ENCODE measurements around the gene SAMD10.

SAMD10 gene

GRCh38 chr20:63982937-63983336, 3.5 kb upstream of the SAMD10 start:
- H4K20me1 ChIP-seq (ENCODE audit: insufficient read depth, low read length) = no peaks in the 10 kb centered on the region
- peaks cover 10% of the 10 kb centered on the region for H3K4me1 ChIP-seq (ENCODE audit: low read length)
- H3K27ac ChIP-seq (ENCODE audit: low read length) = no peak overlapping the region
- TF ChIP-seq CTCF (IDR thresholded peaks at IDR 0.05; ENCODE audit: low read length) (no peak), EZH2 (optimal IDR thresholded peaks at IDR 0.05; ENCODE audit: low read depth, low read length) (no peak), EZH2phosphoT487 (IDR thresholded peaks at IDR 0.05; ENCODE audit: low read length) (no peak)
- H3K4me3 ChIP-seq (ENCODE audit: low read length) = no peak overlapping the region
- no peak overlapping the region for H3K4me2 ChIP-seq (ENCODE audit: low read depth, low read length)
- no peaks in the 10 kb centered on the region for H3K9me3 ChIP-seq (replicated peaks; ENCODE audit: insufficient read depth, low read length)
- no peak overlapping the region for H2AFZ ChIP-seq (ENCODE audit: low read length)
- H3K36me3 ChIP-seq (replicated peaks; ENCODE audit: insufficient read depth, low read length) = 0 out of 2 replicates have a peak, but pooled peaks cover 5% of the 10 kb centered on the region
- no peaks in the 10 kb centered on the region for H3K9me2 ChIP-seq (replicated peaks; ENCODE audit: insufficient read depth, low read length)
- peaks cover 17% of the 10 kb centered on the region for H3F3A ChIP-seq (ENCODE audit: insufficient read depth, low read length)
- DNase-seq = no peak
- no peak overlapping the region for H3K9ac ChIP-seq (ENCODE audit: low read length)
- peaks cover 34% of the 10 kb centered on the region for H3K79me2 ChIP-seq (ENCODE audit: low read length)
- H3K27me3 ChIP-seq (replicated peaks; ENCODE audit: insufficient read depth, low read length) = no peaks in the 10 kb centered on the region

GRCh38 chr20:63980806-63981728, 1.6 kb upstream of the SAMD10 start, which contains the start of gene PRPF6:
TSS of gene PRPF6 (plus strand) at chr20:63981132. CDS start at chr20:63981246, 114 bp downstream.
- peak within 1 kb of the TSS; percentile 96 for H3K4me2 ChIP-seq (ENCODE audit: low read depth, low read length)
- H3K9me2 ChIP-seq (replicated peaks; ENCODE audit: insufficient read depth, low read length) = no peaks in the 10 kb centered on the region
- peak within 1 kb of the TSS; percentile 100 for H3K4me3 ChIP-seq (ENCODE audit: low read length)
- no peak for TF ChIP-seq EZH2 (optimal IDR thresholded peaks at IDR 0.05; ENCODE audit: low read depth, low read length)
- TF ChIP-seq CTCF (IDR thresholded peaks at IDR 0.05; ENCODE audit: low read length) = peak; percentile 85
- H3K27me3 ChIP-seq (replicated peaks; ENCODE audit: insufficient read depth, low read length) = no peaks in the 10 kb centered on the region
- H3K79me2 ChIP-seq (ENCODE audit: low read length) = peaks cover 34% of the 10 kb centered on the region
- peak; percentile 99 for DNase-seq
- peak within 1 kb of the TSS; percentile 95 for H2AFZ ChIP-seq (ENCODE audit: low read length)
- H3K4me1 ChIP-seq (ENCODE audit: low read length) = peaks cover 10% of the 10 kb centered on the region
- peak within 1 kb of the TSS; percentile 93 for H3K9ac ChIP-seq (ENCODE audit: low read length)
- H3K36me3 ChIP-seq (replicated peaks; ENCODE audit: insufficient read depth, low read length) = 0 out of 2 replicates have a peak, but pooled peaks cover 5% of the 10 kb centered on the region
- H3K27ac ChIP-seq (ENCODE audit: low read length) = peak within 1 kb of the TSS; percentile 63; the same call in 1 of the 2 replicates
- H3F3A ChIP-seq (ENCODE audit: insufficient read depth, low read length) = peaks cover 17% of the 10 kb centered on the region
- no peaks in the 10 kb centered on the region for H3K9me3 ChIP-seq (replicated peaks; ENCODE audit: insufficient read depth, low read length)
- H4K20me1 ChIP-seq (ENCODE audit: insufficient read depth, low read length) = no peaks in the 10 kb centered on the region

- H3K9me3 ChIP-seq (replicated peaks; ENCODE audit: insufficient read depth, low read length) = no peaks in the 10 kb centered on the region
- peaks cover 17% of the 10 kb centered on the region for H3F3A ChIP-seq (ENCODE audit: insufficient read depth, low read length)
- peak overlapping the region; percentile 63; the same call in 1 of the 2 replicates for H3K27ac ChIP-seq (ENCODE audit: low read length)
- H3K9me2 ChIP-seq (replicated peaks; ENCODE audit: insufficient read depth, low read length) = no peaks in the 10 kb centered on the region
- H3K9ac ChIP-seq (ENCODE audit: low read length) = peak overlapping the region; percentile 93
- H3K4me2 ChIP-seq (ENCODE audit: low read depth, low read length) = peak overlapping the region; percentile 95
- H3K4me3 ChIP-seq (ENCODE audit: low read length) = peak overlapping the region; percentile 100
- no peaks in the 10 kb centered on the region for H3K27me3 ChIP-seq (replicated peaks; ENCODE audit: insufficient read depth, low read length)
- peak overlapping the region; percentile 95 for H2AFZ ChIP-seq (ENCODE audit: low read length)
- peaks cover 10% of the 10 kb centered on the region for H3K4me1 ChIP-seq (ENCODE audit: low read length)
- no peak for DNase-seq
- peaks cover 34% of the 10 kb centered on the region for H3K79me2 ChIP-seq (ENCODE audit: low read length)
- no peaks in the 10 kb centered on the region for H4K20me1 ChIP-seq (ENCODE audit: insufficient read depth, low read length)
- no peak for TF ChIP-seq EZH2phosphoT487 (IDR thresholded peaks at IDR 0.05; ENCODE audit: low read length)
- no peak for TF ChIP-seq EZH2 (optimal IDR thresholded peaks at IDR 0.05; ENCODE audit: low read depth, low read length)
- no peak for TF ChIP-seq CTCF (IDR thresholded peaks at IDR 0.05; ENCODE audit: low read length)
- H3K36me3 ChIP-seq (replicated peaks; ENCODE audit: insufficient read depth, low read length) = 0 out of 2 replicates have a peak, but pooled peaks cover 5% of the 10 kb centered on the region
Measured at GRCh38 chr20:63980317-63980805, 919 bp upstream of the SAMD10 start.
